ENCODE results near the gene SLC6A13.
A peak's percentile ranks its signal among the peaks of the same experiment; 100 is the strongest.
"Not testable (repeated sequence)": the region's sequence is repeated elsewhere in the genome, so short reads cannot be mapped to it uniquely, and the experiment has no call there.

The SLC6A13 gene

DNA sequence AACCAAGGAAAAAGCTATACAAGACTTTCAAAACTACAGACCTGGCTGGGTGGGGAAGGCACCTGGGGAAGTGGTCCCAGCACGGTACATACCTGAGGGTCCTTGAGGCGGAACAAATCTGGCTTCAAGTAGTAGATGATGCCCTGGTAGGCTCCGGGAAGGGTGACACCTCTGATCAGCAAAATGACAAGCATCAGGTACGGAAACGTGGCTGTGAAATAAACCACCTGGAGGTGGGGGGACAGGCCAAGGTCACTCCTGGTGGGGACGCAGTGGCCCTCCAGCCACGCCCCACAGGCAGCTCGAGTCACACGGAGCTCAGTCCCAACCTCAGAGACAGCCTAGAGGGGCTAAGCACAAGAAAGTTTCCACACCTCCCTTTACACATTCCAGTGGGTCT, 63.9 kb downstream of the SLC6A13 start:
- DNase-seq: no peak

DNA sequence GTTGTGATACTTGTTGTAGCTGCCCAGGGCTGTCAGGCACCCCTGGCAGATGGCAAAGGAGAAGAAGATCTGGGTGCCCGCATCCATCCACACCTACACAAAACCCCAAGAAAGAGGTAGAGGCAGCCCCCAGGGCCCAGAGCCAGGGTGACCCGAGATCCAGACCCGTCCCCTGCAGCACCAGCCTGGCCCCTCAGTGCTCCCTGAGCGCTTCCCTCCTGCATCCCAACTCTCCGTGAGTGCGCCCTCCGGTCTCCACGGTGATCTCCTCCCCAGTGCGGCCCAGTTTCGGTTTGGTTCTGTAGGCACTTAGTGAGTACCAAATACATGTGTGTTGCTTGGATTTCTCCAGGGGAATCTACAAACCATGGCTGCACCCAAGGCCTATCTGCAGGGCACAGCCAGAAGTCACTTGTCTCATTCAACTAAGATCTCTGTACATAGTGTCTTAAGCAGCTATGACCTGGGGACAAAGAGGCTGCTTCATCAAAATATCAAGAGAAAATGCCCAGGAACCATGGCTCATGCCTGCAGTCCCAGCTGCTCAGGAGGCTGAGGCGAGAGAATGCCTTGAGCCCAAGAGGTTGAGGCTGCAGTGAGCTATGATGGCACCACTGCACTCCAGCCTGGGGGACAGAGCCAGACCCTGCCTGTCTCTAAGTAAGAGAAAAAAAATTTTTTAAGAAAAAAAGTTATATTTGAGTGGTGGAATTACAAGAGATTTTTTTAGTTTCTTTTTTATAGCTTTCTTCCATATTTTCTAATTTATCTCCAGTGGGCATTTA, 64.5 kb downstream of the SLC6A13 start:
- DNase-seq: no peak

DNA sequence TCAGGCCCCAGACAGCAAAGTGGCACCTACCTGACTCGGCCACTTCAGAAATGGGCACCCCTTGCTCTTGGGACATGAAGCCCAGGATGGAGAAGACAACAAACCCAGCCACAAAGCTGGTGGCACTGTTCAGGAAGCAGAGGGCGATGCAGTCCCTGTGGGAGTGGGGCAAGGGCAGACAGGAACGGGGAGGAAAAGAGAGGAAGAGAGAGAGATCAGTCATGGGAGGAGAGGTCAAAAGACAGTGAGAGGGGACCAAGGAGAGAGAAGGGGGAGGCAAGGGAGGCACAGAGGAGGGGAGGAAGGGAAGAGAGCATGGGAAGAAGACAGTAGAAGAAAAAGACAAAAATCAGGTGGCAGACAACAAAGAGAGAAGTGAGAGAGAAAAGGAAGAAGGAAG, 65.3 kb downstream of the SLC6A13 start:
- DNase-seq: no peak

DNA sequence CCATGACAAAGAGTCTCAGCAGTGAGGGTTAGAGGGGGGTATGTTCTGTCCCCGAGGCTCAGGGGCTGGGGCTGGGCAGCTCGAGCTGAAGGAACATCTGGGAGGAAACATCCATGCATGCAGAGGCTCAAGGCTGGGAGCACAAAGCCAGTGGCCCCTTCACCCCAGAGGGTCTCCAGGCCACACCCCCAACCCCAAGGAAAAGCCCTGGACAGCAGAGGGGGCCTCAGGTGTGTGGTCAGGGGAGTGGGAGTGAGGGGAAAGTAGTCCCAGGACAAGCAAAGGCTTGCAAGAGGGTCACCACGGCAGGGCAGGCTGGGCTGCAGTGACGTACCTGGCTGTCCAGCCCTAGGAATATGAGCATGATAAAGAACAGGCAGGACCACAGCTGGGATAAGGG, 66.2 kb downstream of the SLC6A13 start:
- no peak for DNase-seq

DNA sequence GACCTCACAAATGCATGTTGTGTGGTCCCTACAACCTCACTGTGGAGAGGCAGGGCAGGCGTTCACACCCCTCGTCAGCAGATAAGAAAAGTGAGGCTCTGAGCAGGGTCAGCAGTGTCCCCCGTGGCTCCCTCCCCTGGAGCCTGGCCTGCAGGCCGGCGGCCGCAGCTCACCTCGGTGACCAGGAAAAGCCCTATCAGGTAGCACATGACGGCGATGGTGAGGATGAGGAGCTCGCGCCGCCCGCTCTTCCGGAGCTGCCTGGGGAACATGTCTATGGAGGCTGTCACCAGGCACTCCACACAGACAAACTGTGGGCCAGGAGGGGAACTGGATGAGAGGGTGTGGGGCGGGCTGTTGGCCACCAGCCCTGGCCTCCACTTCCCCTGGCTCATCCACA, 66.7 kb downstream of the SLC6A13 start:
- DNase-seq: no peak

DNA sequence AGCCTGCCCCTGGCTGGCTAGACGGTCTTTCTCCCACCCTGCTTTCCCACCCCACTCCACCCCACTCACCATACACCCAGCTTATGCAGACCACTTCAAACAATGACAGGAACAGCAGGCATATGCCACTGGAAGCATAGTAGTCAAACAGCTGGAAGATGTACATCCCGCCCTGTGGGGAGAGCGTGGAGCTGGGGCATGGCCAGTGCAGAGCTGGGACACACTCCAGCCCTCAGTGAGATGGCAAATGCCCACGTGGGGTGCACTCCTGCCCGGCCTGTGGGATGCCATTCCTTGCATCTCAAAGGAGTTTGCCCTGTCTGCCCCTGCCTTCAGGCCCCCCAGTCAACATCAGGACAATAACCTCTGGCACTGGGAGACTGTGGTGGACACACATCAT, 67.5 kb downstream of the SLC6A13 start:
- DNase-seq: peak in 3 of 58 donors; percentile 17 to 27 (median 20)

DNA sequence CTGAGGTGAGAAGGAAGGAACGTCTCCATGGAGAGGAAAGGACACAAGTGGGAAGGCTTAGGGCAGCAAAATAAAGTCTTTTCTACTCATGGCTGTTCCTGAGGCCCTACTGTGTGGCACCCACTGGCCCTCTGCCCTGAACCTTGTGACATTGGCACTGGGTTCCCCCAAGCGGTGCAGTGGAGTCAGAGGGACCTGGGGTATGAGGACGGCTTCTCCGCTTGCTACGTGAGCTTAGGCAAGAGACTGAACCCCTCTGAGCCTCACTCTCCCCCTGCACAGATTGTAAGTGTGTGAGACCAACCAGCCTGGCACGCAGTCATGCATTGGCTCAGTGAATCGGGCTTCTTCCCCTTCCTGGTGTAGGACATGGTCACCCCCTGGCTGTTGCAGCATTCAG, 68.4 kb downstream of the SLC6A13 start:
- DNase-seq: no peak

DNA sequence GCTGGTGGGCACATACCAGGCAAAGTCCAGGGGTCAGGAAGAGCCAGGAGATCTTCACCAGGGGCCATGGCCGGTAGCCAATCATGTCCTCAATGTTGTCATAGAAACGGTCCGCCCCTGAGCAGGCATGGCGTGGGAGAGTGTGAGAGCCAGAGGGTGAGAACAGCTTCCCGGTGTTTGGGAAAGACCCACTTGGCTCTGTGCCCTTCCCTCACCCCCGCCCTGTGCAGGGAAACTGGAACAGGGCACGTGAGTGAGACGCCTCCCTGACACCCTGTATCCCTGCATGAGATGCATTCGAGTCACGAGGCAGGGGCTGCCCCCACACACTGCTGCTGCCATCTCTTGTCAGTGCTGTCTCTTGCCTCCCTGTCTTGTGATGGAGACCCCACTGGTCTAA, 69.4 kb downstream of the SLC6A13 start:
- DNase-seq: peak in 32 of 58 donors; percentile 8 to 75 (median 39)

DNA sequence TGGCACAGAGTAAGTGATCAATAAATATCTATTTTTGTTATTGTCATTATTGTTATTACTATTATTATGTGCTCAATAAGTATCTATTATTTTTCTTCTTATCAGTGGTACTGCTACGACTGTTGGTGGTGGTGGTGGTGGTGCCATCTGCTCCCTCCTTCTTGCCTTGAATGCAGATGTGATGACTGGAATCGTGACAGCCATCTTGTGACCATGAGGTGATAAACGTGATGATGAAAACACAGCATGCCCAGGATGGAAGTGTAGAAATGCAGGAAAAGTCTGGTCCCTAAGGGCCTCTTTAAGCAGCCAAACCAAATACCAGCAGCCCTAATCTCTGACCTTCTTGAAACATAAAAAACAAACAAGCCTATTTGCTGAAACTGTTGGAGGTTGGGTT, 71.1 kb downstream of the SLC6A13 start:
- DNase-seq: no peak

DNA sequence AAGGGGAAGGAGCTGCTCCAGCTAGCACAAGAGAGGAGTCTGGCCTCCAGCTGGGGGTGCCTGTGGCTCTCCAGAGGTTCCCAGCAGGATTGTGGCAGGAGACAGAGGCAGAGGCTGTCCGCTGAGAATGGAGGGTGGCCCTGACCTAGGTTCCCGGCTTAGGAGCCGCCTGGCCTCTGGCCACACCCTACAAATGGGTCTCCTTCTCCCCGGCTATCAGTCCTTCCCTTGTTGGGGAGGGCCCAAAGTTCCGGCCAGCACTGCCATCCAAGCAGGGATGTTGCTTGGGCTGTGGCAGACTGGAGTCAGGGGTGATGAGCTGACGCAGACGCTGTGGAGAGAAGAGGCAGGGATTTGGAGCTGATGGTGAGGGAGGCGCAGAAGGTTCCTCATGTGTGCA, 71.8 kb downstream of the SLC6A13 start:
- DNase-seq: no peak

DNA sequence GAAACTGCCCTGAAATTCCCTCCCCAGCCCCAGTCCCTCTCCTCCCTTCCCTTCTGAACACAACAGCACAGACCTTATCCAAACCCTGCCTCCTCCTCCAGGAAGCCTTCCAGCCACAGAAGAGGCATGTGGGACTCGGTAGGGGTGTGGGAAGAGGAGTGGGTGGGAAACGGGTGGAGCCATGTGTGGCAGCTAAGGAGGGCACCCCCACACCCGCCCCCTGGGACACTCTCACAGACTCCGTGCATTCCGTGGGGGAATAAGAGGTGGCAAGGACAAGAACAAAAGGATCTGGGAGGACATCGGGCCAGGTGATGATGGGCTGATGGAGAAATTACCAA, 73.0 kb downstream of the SLC6A13 start:
- no peak for DNase-seq

DNA sequence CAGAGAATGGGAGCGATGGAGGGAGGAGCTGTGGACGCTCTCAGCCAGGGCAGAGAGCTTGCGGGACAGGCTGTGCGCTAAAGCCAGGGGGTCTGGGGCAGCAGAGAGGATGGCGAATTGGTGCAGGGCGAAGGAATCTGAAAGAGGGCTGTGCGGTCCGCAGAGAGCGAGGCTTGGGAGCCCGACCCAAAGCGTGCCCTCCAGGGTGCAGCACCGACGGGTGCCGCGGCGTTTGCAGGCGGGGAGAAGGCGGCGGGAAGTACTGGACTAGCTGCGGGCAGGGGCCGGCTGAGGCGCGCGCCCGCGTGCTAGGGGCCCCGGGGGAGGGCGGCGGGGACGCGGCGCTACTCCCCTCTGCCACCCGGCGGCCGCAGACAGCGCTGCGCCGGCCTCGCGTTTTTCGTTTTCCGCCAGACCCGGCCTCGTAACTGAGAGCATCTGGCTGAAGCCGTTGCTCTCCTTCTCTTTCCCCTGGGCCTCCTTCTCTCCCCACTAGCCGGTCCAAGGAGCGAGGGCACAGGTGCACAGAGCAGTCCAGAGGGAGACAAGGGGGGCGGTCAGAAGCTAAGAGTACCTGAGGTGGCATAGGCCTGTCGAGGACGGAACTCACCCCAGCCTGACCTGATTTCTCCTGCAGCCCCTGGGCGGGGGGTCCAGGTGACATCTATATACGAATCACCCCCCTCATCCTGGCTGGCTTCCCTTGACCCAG, 73.6 kb downstream of the SLC6A13 start:
- peak in 49 of 58 donors; percentile 20 to 76 (median 49) for DNase-seq

DNA sequence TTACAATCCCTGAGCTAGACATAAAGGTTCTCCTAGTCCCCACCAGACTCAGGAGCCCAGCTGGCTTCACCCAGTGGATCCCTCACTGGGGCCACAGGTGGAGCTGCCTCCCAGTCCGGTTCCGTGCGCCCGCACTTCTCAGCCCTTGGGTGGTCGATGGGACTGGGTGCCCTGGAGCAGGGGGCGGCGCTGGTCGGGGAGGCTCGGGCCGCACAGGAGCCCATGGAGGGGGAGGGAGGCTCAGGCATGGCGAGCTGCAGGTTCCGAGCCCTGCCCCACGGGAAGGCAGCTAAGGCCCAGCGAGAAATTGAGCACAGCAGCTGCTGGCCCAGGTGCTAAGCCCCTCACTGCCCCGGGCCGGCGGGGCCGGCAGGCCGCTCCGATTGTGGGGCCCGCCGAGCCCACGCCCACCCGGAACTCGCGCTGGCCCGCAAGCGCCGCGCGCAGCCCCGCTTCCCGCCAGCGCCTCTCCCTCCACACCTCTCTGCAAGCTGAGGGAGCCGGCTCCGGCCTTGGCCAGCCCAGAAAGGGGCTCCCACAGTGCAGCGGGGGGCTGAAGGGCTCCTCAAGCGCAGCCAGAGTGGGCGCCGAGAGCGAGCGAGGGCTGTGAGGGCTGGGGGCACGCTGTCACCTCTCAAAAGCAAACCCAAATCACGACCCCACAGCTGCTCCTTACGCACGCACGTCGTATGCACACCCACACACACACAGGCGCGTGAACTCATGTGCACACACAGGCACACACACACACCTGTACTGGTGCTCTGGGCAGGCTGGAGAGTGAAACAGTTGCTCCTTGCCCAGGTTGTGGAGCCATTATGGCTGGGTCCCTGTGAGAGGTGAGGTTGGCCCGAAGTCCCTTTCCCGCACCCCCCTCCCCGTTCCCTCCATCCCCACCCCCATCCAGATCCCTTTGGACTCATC, 74.4 kb downstream of the SLC6A13 start:
- not testable (repeated sequence) for DNase-seq

DNA sequence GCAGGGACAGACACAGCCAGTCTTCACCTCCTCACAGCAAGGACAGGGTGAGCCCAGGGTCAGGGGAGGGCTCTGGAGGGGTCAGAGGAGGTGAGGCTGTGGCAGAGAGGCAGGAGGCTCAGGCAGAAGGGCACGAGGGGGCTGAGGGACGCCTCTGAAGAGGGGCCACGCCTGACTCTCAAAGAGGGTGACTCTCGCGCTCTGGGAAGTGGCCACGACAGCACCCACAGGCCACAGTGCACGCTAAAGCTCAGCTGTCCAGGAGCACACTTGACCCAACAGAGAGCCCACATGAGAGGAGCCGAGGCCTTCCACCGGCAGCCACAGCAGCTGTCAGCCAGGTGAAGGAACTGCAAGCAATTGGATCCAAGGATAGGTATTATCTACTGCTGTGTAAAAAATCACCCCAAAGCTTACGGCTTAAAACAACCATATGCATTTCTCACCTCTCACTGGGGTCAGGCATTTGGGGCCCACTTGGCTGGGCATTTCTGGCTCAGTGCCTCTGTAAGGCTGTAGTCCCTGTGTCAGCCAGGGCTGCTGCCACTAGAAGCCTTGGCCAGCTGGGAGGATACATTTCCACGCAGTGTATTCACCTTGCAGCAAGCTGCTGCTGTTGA, 76.5 kb downstream of the SLC6A13 start:
- DNase-seq: no peak

DNA sequence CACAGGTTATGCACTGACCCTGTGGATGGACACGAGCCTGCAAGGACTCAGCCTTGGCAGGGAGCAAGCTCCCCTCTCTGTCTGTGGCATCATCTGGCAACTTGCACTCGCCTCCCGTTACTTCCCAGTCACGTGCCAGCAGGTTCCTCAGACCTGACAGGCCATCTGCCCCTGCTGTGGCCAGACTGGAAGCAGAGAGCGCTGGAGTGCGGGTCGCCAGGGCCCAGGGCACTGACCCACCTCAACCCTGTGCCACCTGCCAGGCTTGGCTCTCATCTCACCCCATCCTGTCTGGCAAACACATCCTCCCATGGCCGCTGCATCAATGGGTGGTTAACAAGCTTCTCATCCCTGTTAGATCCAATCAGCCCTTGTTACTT, 77.1 kb downstream of the SLC6A13 start:
- DNase-seq: no peak

DNA sequence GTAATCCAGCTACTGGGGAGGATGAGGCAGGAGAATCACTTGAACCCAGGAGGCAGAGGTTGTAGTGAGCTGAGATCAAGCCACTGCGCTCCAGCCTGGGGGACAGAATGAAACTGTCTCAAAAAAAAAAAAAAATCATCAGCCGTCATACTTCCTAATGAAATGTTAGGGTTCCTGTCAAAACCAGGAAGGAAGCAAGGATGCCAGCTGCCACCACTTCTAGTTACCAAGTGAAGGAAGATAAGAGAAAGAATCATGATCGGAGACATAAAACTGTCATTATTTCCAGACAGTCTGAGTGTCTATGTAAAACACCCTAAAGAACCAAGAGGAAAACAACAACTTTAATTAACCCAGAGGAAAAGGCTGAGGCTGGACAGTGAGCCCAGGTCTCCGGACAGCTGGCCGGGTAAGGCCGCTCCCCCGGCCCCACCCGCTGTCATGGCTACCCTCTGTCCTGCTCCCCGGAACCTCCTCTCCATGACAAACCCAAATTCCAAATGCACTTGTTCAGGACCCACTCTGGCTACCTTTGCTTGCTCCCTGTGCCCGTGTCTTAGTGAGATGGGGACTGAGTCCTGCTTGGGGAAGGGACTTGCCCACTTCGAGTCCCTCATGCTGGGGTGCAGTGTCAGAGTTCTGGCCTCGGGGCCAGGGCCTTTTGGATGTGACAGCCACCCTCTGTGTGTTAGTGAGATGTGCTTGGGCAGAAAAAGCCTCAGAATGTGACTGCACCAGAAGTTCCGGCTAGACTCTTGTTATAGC, 77.6 kb downstream of the SLC6A13 start:
- DNase-seq: no peak

DNA sequence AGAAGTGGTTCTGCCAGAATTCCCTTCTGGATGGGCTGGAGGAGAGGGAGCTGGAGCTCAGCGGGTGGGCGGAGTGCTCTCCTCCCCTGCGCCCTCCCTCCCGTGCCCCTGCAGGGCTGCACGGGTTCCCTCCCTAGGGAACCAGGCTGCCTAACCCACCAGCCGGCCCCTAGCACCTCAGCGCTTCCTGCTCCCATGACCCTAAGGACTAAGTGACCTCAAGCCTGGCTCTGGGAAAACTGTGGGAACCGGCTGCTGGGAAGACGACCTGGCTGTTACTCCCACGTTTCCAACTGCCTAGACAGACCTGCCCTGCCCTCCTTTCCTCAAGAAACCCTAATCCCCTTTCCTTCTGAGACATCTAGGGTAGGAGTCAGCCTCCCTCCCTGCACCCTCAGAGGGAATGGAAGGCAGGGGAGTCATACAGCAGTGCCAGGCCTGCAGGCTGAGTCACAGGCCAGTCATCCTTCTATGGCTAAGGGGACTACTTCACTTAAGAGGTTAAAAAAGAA, 80.2 kb downstream of the SLC6A13 start:
- DNase-seq: no peak

DNA sequence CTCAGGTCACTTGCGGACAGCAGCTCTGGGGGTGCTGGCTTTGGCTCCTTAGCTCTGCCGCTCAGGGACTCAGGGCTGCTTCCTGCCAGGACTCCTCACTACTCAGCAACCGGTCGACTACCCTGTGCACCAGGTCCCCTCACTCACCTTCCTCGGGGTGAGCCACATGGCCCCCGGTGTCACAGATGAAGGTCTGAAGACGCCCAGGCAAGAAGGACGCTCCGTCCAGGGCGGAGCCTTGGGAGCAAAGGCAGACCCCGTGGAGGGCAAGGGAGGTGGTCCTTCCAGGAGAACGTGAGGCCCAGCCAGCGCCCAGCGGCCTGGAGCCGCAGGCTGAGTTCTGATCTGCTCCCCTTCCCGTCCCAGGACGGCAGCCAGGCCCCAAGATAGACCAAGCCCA, 80.7 kb downstream of the SLC6A13 start:
- no peak for DNase-seq

DNA sequence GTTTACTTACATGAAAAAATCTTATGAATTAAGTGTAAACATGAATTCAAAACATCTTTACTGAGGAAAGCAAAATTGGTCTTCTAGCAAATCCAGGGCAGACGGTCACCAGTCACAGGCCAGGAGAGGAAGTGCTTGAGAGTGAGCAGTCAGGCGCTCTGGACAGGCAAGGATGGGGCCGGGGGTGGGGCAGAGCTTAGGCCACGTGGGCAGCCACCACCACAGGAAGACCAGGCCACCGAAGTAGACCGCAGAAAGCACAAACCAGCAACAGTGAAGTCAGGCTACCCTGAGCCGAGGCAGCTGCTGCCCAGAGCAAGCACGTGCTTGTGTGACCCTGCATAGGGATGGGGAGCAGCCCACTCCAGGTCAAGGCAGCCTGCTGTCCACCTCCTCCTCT, 82.2 kb downstream of the SLC6A13 start:
- DNase-seq: peak in 24 of 58 donors; percentile 11 to 44 (median 25)

DNA sequence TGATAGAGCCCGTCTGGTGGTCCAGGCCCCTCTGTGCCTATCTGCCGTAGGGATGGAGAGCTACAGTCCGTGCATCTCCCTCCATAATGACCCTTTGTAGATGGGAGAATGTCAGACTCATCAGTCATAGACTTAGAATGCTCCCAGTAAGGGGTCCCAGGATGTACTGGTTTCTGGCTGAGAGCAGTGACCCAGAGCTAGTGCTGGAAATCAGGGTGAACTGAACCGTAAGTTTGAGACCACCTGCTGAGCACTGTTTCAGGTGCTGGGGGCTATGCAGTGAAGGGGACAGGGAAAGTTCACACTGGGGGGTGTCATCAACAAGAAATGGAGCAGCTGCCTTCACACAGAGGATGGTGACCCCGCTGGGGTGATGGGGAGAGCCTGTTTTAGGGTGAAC, 82.8 kb downstream of the SLC6A13 start:
- no peak for DNase-seq

Measured in anterior cingulate cortex (tissue), 58 donors.